ENCODE results near the gene C2CD5.

Gene C2CD5

DNA sequence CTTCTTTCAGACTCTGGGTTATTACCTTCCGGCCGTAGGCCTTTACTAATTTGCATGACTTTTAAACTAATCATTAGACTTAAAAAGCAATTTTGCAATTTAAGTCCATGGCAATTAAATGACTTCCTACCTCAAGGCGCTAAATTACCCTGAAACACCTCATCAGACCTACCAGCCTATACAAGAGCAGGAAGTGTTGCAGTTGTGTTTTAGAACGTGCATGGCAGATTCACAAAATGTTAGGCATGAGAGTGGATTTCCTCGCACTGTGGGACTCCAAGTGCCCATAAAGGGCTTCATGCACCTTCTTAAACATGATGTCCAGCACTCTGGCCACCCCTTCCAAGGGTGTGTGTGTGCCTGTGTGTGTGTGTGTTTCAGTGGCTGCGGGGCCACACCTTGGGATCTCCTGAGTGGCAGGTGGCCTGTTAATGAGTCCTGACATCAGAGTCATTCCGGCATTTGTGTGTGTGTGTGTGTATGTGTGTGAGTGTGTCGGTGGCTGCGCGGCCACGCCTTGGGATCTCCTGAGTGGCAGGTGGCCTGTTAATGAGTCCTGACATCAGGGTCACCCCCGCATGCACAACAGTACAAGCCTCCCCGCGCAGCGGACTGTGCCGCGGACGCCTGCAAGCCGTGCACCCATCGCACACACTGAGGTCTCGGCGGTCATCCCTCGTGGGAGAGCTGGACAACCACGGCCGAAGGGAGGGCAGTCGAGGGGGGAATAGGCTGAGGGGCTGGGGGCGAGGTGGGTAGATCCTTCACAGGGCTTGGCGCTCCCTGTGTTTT is 900 bp downstream of the C2CD5 start:
- DNase-seq (ENCODE audit: insufficient read length, low spot score) (no peak), FAIRE-seq (no peak)
- TF ChIP-seq, protein P1, sequence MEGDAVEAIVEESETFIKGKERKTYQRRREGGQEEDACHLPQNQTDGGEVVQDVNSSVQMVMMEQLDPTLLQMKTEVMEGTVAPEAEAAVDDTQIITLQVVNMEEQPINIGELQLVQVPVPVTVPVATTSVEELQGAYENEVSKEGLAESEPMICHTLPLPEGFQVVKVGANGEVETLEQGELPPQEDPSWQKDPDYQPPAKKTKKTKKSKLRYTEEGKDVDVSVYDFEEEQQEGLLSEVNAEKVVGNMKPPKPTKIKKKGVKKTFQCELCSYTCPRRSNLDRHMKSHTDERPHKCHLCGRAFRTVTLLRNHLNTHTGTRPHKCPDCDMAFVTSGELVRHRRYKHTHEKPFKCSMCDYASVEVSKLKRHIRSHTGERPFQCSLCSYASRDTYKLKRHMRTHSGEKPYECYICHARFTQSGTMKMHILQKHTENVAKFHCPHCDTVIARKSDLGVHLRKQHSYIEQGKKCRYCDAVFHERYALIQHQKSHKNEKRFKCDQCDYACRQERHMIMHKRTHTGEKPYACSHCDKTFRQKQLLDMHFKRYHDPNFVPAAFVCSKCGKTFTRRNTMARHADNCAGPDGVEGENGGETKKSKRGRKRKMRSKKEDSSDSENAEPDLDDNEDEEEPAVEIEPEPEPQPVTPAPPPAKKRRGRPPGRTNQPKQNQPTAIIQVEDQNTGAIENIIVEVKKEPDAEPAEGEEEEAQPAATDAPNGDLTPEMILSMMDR (IDR thresholded peaks at IDR 0.05; ENCODE audit: insufficient read depth, missing control alignments): no peak

DNA sequence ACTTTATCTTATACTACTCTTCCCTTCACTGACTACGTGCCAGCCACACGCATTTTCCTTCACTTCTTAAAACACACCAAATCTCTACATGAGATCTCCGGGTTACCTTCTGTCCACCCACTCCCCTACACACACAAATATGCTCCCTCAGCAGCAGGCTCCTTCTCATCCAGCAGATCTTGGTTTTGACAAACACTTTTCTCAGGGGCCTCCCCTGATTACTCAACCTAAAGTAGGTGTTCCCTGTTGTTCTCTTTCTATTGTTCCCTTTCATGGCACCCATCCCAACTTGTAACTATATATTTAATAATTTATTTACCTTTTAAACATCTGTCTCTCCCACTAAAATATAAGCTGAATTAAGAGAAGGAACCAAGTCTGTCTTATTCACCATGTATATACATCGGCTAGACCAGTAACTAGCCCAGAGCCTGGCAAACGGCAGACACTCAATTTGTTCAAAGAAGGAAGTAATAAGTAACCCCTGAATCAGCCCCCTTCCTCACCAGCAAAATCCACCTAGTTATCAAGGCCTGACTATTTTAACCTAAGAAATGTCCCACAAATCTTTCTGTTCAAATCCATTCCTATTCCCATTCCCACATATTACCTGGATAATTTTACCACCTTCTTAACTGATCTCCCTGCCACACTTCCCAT is 2.7 kb downstream of the C2CD5 start:
- FAIRE-seq (no peak), DNase-seq (ENCODE audit: insufficient read length, low spot score) (no peak)
- TF ChIP-seq, protein P1 (IDR thresholded peaks at IDR 0.05; ENCODE audit: insufficient read depth, missing control alignments): no peak

GRCh38 chr12:22539055-22539454 is 5.3 kb downstream of the C2CD5 start:
- DNase-seq (ENCODE audit: insufficient read length, low spot score) (no peak), FAIRE-seq (no peak)
- TF ChIP-seq, protein P1 (IDR thresholded peaks at IDR 0.05; ENCODE audit: insufficient read depth, missing control alignments): no peak

GRCh38 chr12:22538311-22538710 is 6.0 kb downstream of the C2CD5 start:
- TF ChIP-seq, protein P1 (IDR thresholded peaks at IDR 0.05; ENCODE audit: insufficient read depth, missing control alignments): no peak
- DNase-seq (ENCODE audit: insufficient read length, low spot score) (no peak), FAIRE-seq (no peak)

GRCh38 chr12:22536971-22537544 is 7.3 kb downstream of the C2CD5 start:
- TF ChIP-seq, protein P1 (IDR thresholded peaks at IDR 0.05; ENCODE audit: insufficient read depth, missing control alignments): no peak
- DNase-seq (ENCODE audit: insufficient read length, low spot score) (no peak), FAIRE-seq (no peak)

GRCh38 chr12:22536346-22536945 is 7.9 kb downstream of the C2CD5 start:
- DNase-seq (ENCODE audit: insufficient read length, low spot score) (no peak), FAIRE-seq (peak; percentile 51)
- TF ChIP-seq, protein P1 (IDR thresholded peaks at IDR 0.05; ENCODE audit: insufficient read depth, missing control alignments): no peak
